ENCODE data around the gene SPOPL.
A peak's percentile ranks its signal among the peaks of the same experiment; 100 is the strongest.
"Not testable (repeated sequence)": the region's sequence is repeated elsewhere in the genome, so short reads cannot be mapped to it uniquely, and the experiment has no call there.

SPOPL gene

DNA sequence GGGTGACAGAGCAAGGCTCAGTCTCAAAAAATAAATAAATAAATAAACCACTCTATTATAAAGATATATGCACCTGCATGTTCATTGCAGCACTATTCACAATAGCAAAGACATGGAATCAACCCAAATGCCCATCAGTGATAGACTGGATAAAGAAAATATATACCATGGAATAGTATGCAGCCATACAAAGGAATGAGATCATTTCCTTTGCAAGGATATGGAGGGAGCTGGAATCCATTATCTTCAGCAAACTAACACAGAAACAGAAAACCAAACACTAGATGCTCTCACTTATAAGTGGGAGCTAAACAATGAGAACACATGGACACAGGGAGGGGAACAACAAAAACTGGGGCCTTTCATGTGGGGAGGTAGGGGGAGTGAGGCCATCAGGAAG, 18.8 kb upstream of the SPOPL start:
- H3K27ac Mint-ChIP-seq; H3K27me3 Mint-ChIP-seq (ENCODE audit: low read depth); H3K9me3 Mint-ChIP-seq; DNase-seq (ENCODE audit: low spot score); H3K4me3 Mint-ChIP-seq; H3K4me1 Mint-ChIP-seq (ENCODE audit: low read depth); H3K36me3 Mint-ChIP-seq (ENCODE audit: low read depth): not testable (repeated sequence)

DNA sequence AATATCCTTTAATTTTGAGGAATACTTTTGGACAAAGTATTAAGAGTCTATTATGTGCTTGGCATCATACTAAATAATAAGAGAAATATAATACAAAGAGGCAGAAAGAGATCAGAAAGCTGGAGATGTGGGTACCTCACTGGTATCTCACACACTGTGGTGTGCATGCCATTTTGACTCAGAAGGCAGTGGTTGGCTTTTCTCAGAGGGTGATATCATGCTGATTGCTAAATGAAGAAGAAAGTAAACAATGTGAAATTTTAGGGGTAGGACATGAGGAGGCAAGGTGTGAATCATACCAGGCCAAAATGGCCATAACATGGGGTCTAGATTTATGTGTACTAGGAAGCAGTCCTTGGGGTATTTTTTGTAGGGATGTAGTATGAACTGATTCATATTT, 16.6 kb upstream of the SPOPL start:
- no peaks in the 10 kb centered on the region for H3K27me3 Mint-ChIP-seq (ENCODE audit: low read depth)
- H3K36me3 Mint-ChIP-seq (ENCODE audit: low read depth): no peaks in the 10 kb centered on the region
- no peaks in the 10 kb centered on the region for H3K4me1 Mint-ChIP-seq (ENCODE audit: low read depth)
- no peak overlapping the region for H3K27ac Mint-ChIP-seq
- H3K9me3 Mint-ChIP-seq: no peaks in the 10 kb centered on the region
- DNase-seq (ENCODE audit: low spot score): no peak
- no peak overlapping the region for H3K4me3 Mint-ChIP-seq

DNA sequence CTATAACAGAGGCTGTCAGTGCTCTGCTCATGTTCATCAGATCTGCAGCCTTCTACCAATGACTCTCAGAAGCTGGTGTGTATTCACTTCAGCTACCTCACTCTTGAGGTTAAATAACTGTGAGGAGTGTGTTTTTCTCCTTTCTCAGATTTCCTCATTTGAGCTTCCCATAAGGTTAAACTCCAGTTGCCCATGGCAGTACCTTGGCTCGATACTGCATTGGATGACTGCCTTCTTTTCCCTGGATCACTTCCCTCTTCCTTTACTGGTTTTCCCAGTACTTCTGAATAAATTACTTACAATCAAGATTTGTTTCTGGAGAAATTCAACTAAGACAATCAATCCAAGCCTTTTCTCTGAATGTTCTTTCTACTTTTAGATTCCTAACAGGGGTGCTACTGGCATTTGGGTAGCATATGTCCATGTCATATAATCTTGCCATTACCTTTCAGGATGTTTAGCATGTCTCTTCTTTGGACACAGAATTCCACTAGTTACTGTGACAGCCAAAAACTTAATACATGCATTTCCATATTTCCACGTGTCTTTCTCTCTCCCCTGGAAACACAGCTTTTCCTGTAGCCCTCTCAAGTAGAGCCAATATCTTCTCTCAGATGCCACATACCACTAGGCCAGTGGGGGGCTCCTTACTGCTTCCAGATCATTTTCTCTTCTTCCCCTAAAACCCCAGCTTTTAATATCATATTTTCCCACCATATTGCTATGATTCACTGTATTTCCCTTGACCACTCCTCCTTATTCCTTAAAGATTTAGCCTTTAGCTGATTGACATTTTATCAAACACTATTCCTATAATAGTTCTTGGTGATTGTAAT, 15.0 kb upstream of the SPOPL start:
- Mint-ChIP-seq H3K27ac (no peak overlapping the region), H3K4me3 (no peak overlapping the region)

DNA sequence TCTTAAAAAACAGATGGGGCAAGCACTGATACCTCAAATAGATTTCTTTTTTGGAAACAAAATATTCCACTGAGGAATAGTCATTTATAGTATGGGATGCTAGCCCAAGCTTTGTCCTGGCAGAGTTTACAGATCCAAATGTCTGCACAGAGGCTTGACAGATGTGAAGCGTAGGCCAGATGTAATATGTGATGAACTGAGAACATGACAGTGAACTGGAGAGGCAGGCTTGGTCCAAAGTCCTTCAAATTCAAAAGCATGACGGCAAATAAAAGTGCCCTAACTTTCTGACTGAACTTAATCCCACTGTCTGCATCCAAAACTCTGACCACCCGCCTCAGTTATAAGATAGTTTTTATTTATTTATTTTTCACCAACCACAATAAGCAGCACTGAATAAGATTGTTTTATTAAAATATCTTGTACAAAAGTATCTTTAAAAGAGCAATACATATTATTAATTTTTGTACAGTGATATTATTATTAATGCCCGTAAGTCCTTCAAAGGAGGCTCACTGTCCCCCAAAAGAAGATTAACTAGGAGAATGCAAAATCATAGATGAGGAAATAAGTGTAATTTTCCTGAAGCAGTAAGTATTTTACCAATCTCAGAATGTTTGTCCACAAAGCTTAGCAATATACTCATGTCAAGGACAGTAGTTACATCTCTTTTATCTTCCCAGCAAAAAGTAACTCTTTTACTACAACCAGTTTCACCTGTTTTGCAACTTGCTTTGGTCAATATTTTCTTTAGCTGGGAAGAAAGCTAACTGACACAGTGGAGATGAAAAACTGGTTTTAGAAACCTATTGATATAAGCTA, 10.7 kb upstream of the SPOPL start:
- H3K4me1 Mint-ChIP-seq (ENCODE audit: low read depth): no peaks in the 10 kb centered on the region
- H3K27ac Mint-ChIP-seq: no peak overlapping the region
- no peak overlapping the region for H3K4me3 Mint-ChIP-seq
- DNase-seq (ENCODE audit: low spot score): no peak
- H3K36me3 Mint-ChIP-seq (ENCODE audit: low read depth): no peaks in the 10 kb centered on the region
- H3K27me3 Mint-ChIP-seq (ENCODE audit: low read depth): no peaks in the 10 kb centered on the region
- H3K9me3 Mint-ChIP-seq: no peaks in the 10 kb centered on the region

More for the DNA sequence above, 15.0 kb upstream of the SPOPL start:
- Mint-ChIP-seq H3K9me3 (no peaks in the 10 kb centered on the region), H3K27me3 (ENCODE audit: low read depth) (no peaks in the 10 kb centered on the region), H3K4me1 (ENCODE audit: low read depth) (no peaks in the 10 kb centered on the region), H3K36me3 (ENCODE audit: low read depth) (no peaks in the 10 kb centered on the region)
- DNase-seq (ENCODE audit: low spot score): no peak

DNA sequence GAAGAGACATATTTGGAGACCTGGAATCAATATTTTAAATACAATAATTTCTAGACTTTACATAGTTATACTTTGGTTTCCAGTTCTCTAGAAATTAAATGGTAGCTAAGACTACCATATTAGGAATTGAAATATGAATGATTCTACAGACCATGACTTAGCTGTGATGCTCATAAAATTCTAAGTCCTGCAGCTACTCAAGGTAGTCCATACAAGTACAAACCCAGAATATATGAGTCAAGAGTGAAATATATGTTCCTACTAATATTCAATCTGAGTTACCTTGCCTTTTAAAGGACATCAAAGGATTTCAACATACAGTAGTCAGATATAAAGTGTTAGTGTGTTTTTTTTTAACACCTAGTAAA, 10.1 kb upstream of the SPOPL start:
- no peak overlapping the region for H3K4me3 Mint-ChIP-seq
- no peak overlapping the region for H3K27ac Mint-ChIP-seq
- DNase-seq (ENCODE audit: low spot score): no peak
- H3K4me1 Mint-ChIP-seq (ENCODE audit: low read depth): no peaks in the 10 kb centered on the region
- peaks cover 2% of the 10 kb centered on the region for H3K27me3 Mint-ChIP-seq (ENCODE audit: low read depth)
- no peaks in the 10 kb centered on the region for H3K9me3 Mint-ChIP-seq
- H3K36me3 Mint-ChIP-seq (ENCODE audit: low read depth): no peaks in the 10 kb centered on the region

DNA sequence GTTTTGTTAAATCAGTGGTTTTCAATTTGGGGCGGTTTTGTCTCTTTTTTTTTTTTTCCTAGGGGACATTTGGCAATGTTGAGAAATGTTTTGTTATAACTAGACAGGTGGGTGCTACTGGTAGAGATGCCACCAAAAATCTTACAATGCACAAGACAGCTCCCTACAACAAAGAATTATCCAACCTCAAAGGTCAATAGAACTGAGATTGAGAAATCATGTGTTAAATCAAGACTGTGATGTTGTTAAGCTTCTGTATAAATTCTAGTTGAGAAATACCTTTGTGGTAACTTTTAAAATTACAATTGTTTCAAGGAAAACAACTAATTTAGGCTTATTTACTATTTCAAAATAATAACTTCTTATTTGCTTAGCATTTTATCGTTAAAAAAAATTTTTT, 9.4 kb upstream of the SPOPL start:
- no peaks in the 10 kb centered on the region for H3K9me3 Mint-ChIP-seq
- H3K27me3 Mint-ChIP-seq (ENCODE audit: low read depth): peaks cover 2% of the 10 kb centered on the region
- H3K4me1 Mint-ChIP-seq (ENCODE audit: low read depth): no peaks in the 10 kb centered on the region
- H3K36me3 Mint-ChIP-seq (ENCODE audit: low read depth): no peaks in the 10 kb centered on the region
- DNase-seq (ENCODE audit: low spot score): no peak
- no peak overlapping the region for H3K4me3 Mint-ChIP-seq
- H3K27ac Mint-ChIP-seq: no peak overlapping the region

DNA sequence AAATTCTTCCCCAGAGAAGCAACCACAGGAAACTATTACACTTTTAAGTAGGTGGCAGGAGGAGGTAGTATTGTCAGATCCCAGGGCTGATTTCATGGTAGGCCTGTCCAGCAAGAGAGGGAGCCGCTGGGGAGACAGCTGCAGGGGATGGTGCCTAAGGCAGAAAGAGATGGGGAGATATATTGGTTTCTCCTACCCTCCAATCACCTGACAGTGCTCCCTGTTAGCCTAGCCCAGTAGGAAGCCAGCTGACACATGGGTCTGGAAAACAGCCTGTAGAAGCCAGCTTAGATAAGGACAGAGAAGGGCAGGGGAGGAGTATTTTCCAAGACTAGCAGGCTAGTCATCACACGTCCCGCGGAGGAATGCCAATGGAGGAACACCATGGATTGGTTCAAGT, 8.2 kb upstream of the SPOPL start:
- no peaks in the 10 kb centered on the region for H3K4me1 Mint-ChIP-seq (ENCODE audit: low read depth)
- no peaks in the 10 kb centered on the region for H3K9me3 Mint-ChIP-seq
- no peak for DNase-seq (ENCODE audit: low spot score)
- no peaks in the 10 kb centered on the region for H3K36me3 Mint-ChIP-seq (ENCODE audit: low read depth)
- no peak overlapping the region for H3K27ac Mint-ChIP-seq
- H3K27me3 Mint-ChIP-seq (ENCODE audit: low read depth): peaks cover 4% of the 10 kb centered on the region
- H3K4me3 Mint-ChIP-seq: no peak overlapping the region

DNA sequence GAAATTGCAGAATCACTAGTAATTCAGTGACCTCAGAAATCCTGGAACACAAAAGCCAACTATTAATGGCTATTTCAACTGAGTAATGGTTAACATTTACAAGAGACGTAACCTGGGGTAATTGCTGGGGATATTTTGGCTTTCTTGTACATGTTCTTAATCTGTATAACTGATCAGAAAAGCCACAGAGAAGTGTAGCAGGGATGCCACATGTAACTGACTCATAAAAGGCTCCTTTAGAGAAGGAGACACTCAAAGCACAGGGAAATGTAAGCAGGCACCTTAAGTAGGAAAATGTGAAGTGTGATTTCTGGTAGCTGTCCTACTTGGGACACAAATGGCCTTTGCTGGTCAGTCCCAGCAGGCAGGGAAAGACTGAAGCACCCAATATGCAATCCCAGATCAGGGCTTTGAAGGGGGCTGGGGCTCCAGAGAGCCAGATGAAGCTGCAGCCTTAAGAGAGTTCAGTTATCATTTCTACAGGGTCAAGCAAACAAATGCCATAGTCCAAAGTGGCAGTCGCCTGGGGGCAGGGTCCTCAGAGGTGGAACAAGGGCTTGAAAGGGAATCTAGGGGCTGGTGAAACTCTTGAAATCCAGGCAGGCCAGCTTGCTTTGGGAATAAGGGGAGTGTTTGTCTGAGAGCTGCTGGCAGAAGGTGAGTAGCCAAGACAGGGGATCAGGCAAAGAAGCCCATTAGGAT, 7.2 kb upstream of the SPOPL start:
- Mint-ChIP-seq H3K4me1 (ENCODE audit: low read depth) (no peaks in the 10 kb centered on the region), H3K4me3 (no peak overlapping the region), H3K27ac (no peak overlapping the region), H3K9me3 (no peaks in the 10 kb centered on the region), H3K27me3 (ENCODE audit: low read depth) (peaks cover 9% of the 10 kb centered on the region), H3K36me3 (ENCODE audit: low read depth) (no peaks in the 10 kb centered on the region)
- DNase-seq (ENCODE audit: low spot score): no peak

DNA sequence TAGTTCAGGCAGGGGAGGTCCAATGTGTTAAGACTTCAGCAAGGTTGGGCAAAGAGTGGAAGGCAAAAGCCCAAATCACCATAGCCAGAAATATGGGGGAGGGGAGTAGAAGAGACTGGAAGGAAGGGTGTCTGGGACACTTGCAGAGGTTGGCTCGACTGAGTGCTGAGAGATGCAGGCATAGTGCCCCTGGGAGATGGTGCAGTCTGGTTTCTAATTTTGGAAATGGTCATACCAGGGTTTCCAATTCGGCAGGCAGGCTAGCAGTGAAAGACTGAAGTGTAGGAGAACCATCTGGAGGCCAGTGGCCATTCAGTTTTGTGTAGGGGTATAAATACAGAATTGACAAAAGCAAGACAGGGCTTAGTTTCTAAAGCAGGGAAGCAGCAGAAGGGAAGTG, 6.2 kb upstream of the SPOPL start:
- no peaks in the 10 kb centered on the region for H3K36me3 Mint-ChIP-seq (ENCODE audit: low read depth)
- H3K27ac Mint-ChIP-seq: no peak overlapping the region
- no peak for DNase-seq (ENCODE audit: low spot score)
- H3K4me1 Mint-ChIP-seq (ENCODE audit: low read depth): no peaks in the 10 kb centered on the region
- H3K9me3 Mint-ChIP-seq: no peaks in the 10 kb centered on the region
- no peak overlapping the region for H3K4me3 Mint-ChIP-seq
- peaks cover 17% of the 10 kb centered on the region for H3K27me3 Mint-ChIP-seq (ENCODE audit: low read depth)

DNA sequence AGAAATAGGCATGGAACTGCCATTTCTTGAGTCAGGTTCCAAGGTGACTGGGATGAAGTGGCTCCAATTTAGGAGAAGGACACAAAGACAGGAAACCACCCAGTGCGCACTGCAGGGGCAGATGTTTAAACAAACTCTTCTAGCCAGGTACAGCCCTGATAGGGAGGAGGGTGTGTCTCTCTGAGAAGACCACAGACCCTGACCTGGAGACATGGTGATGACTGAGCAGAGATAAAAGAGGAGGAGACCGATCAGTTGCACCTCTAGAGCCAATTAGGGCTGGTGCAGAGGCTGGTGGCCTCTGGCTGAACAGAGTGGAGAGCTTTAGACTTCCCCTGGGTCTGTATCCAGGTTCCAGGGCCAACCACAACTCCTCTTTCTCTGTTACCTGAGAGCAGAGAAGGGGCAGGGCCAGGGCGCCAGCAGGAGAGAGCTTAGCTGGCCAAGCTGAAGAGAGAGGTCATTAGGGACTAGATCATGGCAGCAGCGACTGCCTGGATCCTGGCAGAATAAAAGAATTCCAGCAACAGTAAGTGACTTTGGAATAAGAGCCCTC, 5.4 kb upstream of the SPOPL start:
- no peaks in the 10 kb centered on the region for H3K9me3 Mint-ChIP-seq
- H3K4me1 Mint-ChIP-seq (ENCODE audit: low read depth): no peaks in the 10 kb centered on the region
- DNase-seq (ENCODE audit: low spot score): no peak
- H3K36me3 Mint-ChIP-seq (ENCODE audit: low read depth): no peaks in the 10 kb centered on the region
- H3K27me3 Mint-ChIP-seq (ENCODE audit: low read depth): peaks cover 17% of the 10 kb centered on the region
- H3K27ac Mint-ChIP-seq: no peak overlapping the region
- H3K4me3 Mint-ChIP-seq: no peak overlapping the region

DNA sequence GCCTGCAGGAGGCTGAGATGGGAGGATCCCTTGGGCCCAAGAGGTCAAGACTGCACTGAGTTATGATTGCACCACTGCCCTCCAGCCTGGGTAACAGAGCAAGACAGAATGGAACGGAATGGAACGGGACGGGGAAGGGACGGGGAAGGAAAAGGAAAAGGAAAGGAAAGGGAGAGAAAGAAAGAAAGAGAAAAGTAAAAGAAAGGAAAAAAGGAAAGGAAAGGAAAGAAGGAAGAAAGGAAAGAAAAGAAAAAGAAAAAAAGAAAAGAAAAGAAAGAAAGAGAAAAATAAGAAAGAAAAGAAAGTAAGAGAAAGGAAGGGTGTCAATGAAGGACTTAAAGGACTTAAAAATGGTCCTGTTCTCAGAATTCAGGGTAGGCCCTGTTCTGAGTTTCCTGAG, 4.3 kb upstream of the SPOPL start:
- Mint-ChIP-seq H3K4me3 (no peak overlapping the region), H3K4me1 (ENCODE audit: low read depth) (peaks cover under 1% of the 10 kb centered on the region), H3K9me3 (no peaks in the 10 kb centered on the region), H3K27ac (no peak overlapping the region), H3K27me3 (ENCODE audit: low read depth) (peaks cover 17% of the 10 kb centered on the region), H3K36me3 (ENCODE audit: low read depth) (no peaks in the 10 kb centered on the region)
- DNase-seq (ENCODE audit: low spot score): no peak

DNA sequence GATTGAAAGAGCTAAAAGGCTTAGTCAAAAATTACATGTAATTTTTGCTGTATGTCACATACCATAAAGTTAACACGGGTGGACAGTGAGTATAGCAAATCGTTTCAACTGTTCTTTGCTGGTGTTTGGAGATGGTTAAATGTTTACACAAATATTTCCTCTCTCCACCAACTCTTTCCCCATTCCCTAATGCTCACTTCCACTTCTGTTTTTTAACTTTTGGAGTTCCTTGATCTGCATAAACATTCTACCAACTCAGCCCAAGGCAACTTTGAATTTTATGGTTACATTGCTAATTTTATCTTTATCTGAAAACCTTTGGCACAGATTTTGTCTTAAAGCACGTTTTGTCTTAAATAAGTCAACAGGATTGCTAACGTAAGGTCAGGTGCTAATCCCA, 1.9 kb upstream of the SPOPL start:
- no peak for DNase-seq (ENCODE audit: low spot score)
- no peak overlapping the region for H3K4me3 Mint-ChIP-seq
- H3K27ac Mint-ChIP-seq: no peak overlapping the region
- H3K36me3 Mint-ChIP-seq (ENCODE audit: low read depth): no peaks in the 10 kb centered on the region
- H3K4me1 Mint-ChIP-seq (ENCODE audit: low read depth): peaks cover 23% of the 10 kb centered on the region
- H3K27me3 Mint-ChIP-seq (ENCODE audit: low read depth): peaks cover 18% of the 10 kb centered on the region
- no peaks in the 10 kb centered on the region for H3K9me3 Mint-ChIP-seq

DNA sequence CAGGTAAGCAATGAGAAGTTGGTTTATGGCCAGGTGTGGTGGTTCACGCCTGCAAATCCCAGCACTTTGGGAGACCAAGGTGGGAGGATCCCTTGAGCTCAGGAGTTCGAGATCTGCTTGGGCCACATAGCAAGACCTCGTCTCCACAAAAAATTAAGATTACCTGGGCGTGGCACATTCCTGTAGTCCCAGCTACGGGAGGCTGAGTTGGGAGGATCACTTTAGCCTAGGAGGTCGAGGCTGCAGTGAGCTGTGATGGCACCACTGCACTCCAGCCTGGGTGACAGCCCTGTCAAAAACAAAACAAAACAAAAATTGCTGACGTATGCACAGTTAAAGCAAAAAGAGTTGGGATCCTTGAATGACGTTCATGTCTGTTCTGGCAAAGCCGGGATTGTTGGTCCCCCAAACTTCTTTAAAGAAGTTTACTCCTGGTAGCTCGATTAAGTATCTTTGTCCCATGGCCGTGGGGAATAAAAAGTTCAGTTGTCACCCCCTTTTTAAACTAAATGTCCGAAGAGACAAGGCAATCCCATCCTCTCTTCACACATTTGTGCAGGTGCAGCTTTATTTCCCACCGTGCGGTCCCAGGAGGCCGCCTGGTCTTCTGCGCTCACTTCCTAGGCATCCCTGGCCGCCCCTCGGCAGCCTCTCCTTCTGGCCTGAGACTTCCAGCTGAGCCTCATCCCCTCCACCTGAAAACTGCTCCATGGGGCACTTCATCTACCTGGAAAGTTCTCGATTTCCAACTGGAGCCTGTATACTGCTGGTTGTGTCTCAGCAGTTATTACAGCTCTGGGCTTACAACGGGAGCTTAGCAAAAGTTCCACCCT, 762 bp upstream of the SPOPL start:
- Mint-ChIP-seq H3K27ac (peak overlapping the region; percentile 47), H3K9me3 (no peaks in the 10 kb centered on the region), H3K4me1 (ENCODE audit: low read depth) (peaks cover 25% of the 10 kb centered on the region), H3K36me3 (ENCODE audit: low read depth) (peaks cover 1% of the 10 kb centered on the region), H3K27me3 (ENCODE audit: low read depth) (peaks cover 18% of the 10 kb centered on the region), H3K4me3 (peak overlapping the region; percentile 85)
- no peak for DNase-seq (ENCODE audit: low spot score)
